ENCODE results near the gene RNFT2.

The RNFT2 gene

DNA sequence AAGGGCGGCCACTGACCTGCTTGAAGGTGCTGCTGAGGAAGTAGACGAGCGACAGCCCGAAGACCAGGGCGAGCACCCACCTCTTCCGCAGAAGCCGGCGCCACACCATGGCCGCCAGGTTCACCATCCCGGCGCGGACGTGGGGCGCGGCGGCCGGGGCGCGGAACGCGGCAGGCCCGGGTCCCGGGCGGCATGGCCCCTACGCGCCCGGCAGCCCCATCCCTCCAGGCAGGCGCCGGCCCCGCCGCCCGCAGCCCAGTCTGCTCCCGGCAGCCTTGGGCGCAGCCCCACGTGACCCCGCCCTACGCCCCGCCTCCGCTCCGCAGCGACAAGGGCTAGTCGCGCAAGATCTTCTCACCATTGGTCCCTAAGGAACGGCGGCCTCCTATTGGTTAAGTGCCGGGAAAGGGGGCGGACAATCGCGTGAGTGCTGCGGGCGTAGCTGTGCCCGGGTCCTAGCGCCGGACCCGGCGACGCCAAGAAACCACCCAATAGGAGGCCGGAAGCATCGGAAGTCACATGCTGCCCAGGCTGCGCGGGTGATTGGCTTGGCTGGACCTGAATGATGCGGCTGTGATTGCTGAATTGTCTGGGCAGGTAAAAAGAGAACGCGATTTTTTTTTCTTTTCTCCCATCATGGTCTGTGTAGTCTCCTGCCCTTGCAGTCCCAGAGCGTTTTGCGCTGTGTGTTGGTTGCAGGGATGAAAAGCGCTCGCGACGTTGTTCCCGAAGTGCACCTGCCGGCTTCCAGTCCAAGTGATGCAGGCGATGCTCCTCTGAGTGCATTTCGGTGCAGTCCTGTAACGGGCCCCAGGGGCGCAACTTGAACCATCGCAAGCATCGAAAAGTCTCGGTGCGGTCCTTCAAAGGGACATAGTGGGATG, at the start of gene RNFT2, which contains the start of gene SPRING1:
Gene RNFT2 (plus strand): TSS at position 542 of the 884 bp plus-strand sequence. CDS start 2,183 bp downstream, outside the sequence.
Gene SPRING1 (minus strand): TSS at position 296 of the 884 bp plus-strand sequence. CDS start 169 bp downstream, at position 127.
- peak; percentile 92 to 99 for DNase-seq (ENCODE audit: low read depth in 1 of 2, low spot score in 1 of 2)

DNA sequence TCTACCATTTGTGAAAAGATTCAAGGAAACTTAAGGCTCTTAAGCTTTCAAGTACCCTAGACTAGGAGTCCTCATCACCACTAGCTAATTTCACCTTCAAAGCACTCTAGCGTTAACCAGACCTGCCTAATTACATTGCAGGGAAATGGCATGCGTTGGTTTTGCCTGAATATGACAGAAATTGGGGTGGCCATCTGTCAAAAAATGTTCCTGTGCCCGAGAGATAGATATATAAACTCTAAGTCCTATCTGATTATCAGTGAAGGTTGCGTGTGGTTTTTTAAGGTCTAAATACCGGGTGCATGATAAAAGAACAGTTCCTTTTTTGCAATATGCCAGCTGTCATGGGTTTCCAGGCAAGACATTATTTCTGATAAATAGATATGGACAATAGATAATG, 48.6 kb upstream of the RNFT2 start:
- DNase-seq (ENCODE audit: low read depth in 1 of 2, low spot score in 1 of 2), result no peak

DNA sequence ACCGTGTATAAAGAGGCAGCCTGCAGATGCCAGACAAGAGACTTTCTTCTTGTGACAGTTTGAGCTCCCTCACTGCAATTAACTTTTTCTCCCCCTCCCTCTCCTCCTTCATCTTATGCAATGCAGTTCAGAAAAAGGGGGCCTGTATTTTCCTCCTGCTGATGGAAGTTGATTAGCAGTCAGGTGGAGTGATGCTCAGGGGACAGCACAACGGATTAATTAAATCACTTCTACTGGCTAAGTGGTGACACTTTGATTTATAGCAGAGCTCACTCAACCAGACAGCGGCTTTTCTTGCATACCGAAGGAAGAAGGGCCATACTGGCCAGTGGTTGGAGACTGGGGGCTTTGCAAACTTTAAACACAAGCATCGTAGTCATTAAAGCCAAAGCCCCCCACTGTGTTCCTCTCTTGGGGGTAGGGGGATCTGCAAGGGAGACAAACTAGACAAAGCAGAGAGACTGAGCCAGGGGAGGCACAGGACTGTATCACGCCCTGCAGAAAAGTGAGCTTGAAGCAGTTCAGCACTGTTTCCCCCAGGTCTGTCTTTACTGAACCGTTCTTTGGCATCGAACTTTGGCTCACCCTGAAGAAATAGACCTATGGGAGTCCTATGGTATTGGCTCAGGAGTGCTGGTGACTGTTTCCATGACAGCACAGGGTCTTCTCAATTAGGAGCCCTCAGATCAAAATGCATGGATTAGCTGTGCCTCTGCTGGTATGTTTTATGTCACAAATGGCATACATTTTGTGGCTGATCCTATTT, 48.0 kb upstream of the RNFT2 start:
- no peak for DNase-seq (ENCODE audit: low read depth in 1 of 2, low spot score in 1 of 2)

DNA sequence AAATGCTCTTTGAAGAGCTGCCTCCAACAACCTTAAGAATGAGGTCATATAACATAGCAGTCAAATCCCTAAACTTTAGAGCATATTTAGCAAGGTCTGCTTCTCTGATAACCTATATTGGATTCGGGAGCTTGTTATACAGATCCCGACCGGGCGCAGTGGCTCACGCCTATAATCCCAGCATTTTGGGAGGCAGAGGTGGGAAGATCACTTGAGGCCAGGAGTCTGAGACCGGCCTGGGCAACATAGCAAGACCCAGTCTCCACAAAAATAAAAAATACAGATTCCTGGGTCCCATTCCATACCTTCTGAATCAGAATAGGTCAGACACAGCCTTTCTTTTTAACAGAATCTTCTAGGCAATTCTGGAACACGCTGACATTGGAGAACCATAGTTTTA, 46.9 kb upstream of the RNFT2 start:
- no peak for DNase-seq (ENCODE audit: low read depth in 1 of 2, low spot score in 1 of 2)

- DNase-seq (ENCODE audit: low read depth in 1 of 2, low spot score in 1 of 2), result no peak
These were observed 46.5 kb upstream of the RNFT2 start for GRCh38 chr12:116691636-116692035.

DNA sequence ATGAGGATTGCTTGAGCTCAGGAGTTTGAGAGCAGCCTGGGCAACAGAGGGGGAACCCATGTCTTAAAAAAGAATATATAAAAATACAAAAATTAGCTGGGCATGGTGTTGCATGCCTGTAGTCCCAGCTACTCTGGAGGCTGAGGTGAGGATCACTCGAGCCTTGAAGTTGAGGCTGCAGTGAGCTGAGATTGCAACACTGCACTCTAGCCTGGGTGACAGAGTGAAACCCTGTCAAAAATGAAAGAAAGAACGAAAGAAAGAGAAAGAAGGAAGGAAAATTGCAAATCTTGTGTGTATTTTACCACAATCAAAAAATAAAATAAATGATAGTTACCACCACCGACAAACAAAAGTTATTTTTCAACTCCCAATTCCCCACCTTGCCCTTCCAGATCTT, 45.5 kb upstream of the RNFT2 start:
- no peak for DNase-seq (ENCODE audit: low read depth in 1 of 2, low spot score in 1 of 2)

- DNase-seq (ENCODE audit: low read depth in 1 of 2, low spot score in 1 of 2), result no peak
These were observed 44.6 kb upstream of the RNFT2 start for GRCh38 chr12:116693286-116694227.

GRCh38 chr12:116694653-116695463, 43.3 kb upstream of the RNFT2 start:
- DNase-seq (ENCODE audit: low read depth in 1 of 2, low spot score in 1 of 2), result no peak

DNA sequence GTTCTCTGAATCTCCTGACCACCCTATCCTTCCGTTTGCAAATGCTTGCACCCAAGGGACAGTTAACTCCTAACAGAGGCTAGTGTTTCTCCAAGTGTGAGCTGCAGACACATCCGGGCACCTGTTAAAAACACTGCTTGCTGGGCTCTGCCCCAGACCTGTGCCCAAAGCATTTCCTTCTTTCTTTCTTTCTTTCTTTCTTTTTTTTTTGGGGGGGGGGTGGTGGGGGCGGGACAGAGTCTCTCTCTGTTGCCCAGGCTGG, 42.7 kb upstream of the RNFT2 start:
- no peak for DNase-seq (ENCODE audit: low read depth in 1 of 2, low spot score in 1 of 2)

DNA sequence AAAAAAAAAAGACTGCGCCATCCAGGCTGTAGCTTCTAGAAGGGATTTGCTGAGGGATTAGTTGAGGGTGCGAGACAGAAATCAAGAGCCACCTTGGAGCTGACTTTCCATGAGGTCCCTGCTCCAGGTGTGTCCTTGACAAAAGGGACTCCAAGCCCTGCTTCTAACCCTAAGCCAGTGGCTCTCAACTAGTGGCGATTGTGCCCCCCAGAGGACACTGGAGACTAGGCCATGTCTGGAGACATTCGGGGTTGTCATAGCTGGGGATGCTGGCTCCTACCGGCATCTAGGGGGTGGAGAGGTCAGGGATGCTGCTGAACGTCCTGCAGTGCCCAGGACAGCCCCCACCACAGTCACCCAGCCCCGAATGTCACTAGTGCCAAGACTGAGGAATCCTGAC, 40.8 kb upstream of the RNFT2 start:
- no peak for DNase-seq (ENCODE audit: low read depth in 1 of 2, low spot score in 1 of 2)

DNA sequence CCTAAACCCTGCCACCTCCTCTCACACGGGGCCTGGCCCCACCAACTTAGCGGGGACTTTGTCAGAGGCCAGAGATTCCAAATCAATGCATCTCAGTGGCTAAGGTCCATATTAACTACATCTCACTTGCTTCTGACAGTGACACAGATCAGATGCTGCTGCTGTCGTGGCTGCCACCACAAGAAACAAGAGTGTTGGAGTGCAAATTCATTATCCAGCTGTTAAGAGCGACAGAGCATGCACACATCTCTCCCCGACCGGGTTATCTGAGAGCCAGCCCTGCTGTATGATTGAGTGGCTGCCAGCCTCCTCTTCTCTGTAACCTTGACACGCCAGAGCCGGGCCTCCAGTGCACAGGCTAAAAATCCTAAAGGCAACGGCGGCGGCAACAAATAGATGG, 40.4 kb upstream of the RNFT2 start:
- DNase-seq (ENCODE audit: low read depth in 1 of 2, low spot score in 1 of 2), result no peak

- no peak for DNase-seq (ENCODE audit: low read depth in 1 of 2, low spot score in 1 of 2)
These were observed 40.0 kb upstream of the RNFT2 start for GRCh38 chr12:116698116-116698515.

DNA sequence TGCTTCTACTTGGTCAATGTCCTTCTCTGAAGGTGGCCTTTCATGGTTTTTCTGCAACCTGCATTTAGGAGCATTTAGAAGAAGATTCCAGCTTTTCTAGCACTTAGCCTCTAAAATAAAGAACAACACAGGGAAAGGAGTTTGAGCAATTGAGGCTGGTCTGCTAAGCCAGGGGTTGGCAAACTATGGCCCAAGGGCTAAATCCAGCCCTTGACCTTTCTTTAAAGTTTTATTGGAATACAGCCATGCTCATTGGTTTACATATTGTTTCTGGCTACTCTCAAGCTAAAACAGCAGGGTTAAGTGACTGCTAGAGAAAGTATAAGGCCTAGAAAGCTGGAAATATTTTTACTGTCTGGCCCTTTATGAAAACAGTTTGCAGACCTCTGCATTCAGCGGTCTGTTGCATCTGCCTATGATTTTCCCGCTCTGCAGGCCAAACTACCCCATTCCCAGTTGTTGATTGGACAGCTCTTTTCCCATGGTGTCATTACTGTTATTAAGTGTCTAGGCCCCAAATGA, 39.5 kb upstream of the RNFT2 start:
- DNase-seq (ENCODE audit: low read depth in 1 of 2, low spot score in 1 of 2), result no peak

GRCh38 chr12:116700066-116700465, 38.0 kb upstream of the RNFT2 start:
- no peak for DNase-seq (ENCODE audit: low read depth in 1 of 2, low spot score in 1 of 2)

- DNase-seq (ENCODE audit: low read depth in 1 of 2, low spot score in 1 of 2), result no peak
These were observed 36.7 kb upstream of the RNFT2 start for GRCh38 chr12:116701432-116701831.

DNA sequence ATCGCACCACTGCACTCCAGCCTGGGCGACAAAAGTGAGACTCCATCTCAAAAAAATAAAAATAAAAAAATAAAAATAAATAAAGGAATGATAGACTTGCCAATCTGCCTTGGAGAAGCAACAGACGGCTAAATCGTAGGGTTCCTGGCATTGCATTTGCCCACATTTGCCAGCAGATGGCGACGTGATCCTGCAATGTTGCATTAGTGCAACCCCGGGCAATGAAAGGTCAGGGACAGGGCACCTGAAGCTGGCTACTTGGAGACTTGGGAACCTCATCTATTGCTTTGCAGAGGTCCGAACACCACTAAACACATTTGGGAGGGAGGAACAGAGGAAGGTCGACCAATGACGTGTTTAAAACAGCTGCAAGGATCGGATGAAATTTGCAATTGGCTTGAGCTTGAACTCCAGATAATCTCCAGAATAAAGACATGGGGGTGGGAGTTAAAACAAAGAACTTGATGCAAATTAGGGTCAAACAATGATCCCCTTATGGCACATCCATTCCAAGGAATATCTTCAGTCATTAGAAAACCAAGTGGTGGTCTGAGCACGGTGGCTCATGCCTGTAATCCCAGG, 34.8 kb upstream of the RNFT2 start:
- DNase-seq (ENCODE audit: low read depth in 1 of 2, low spot score in 1 of 2), result peak; percentile 49

GRCh38 chr12:116707751-116708150, 30.4 kb upstream of the RNFT2 start:
- DNase-seq (ENCODE audit: low read depth in 1 of 2, low spot score in 1 of 2), result no peak

DNA sequence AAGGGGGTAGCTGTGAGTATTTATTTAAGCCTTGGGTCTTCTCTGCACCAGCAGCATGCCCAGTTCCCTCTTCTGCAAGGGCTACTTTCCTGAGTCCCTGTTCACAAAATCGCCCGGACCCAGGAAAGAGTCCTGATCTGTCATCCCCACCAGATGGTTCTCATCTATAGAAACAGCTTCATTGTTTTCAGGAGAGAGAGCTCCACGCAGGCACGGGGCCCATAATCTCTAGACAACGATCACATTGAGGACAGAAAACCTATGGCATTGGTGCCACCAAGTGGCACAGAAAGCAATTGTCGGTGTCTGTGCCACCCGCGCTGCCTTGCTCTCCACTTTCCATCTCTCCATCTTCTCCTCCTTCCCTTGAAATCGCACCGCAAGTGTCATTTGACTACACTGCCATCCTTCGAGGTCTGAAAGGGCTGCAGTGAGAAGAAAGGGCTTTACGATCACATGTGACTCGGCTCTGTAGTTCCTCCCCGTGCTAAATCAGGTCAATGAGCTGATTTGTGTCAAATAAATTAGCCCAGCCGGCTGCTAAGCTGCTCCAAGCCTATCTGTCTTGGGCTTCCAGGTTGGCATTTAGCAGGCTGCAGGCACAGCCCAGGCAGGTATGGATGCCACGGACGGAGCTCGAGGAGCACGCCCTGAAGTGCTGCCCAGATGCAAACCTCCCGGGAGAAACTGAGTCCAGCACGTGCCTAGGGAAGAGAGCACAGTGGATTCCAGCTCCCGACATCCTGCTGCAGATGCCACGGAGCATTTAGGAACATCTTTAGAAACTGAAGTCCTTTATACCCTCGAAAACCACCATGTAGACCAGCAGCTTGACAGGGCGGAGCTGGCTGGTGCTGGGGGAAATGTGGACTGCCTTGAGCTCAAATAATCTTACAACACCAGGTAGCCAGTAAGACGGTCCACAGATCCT, 29.0 kb upstream of the RNFT2 start:
- DNase-seq (ENCODE audit: low read depth in 1 of 2, low spot score in 1 of 2), result peak; percentile 14 to 32

GRCh38 chr12:116709768-116710167, 28.3 kb upstream of the RNFT2 start:
- no peak for DNase-seq (ENCODE audit: low read depth in 1 of 2, low spot score in 1 of 2)
